ENCODE results near the gene SLC19A2. TPM values are rescaled to one million over a fixed set of nuclear protein-coding genes. Genes with fewer than 3 reads are reported as not detected.
A peak's percentile ranks its signal among the peaks of the same experiment; 100 is the strongest.
"Not testable (repeated sequence)": the region's sequence is repeated elsewhere in the genome, so short reads cannot be mapped to it uniquely, and the experiment has no call there.

The SLC19A2 gene
- polyA plus RNA-seq (2013, experiment 1 of 2; ENCODE audit: insufficient read length): 5.8 TPM
- polyA plus RNA-seq (2013, experiment 2 of 2; ENCODE audit: insufficient read length): 5.4 TPM

- peak; percentile 100 for DNase-seq
Measured at GRCh38 chr1:169485431-169486280, at the start of gene SLC19A2. SLC19A2 (minus strand) TSS chr1:169485944; CDS start chr1:169485766, 178 bp downstream.

GRCh38 chr1:169534653-169535052, 48.9 kb upstream of the SLC19A2 start:
- no peak for DNase-seq

GRCh38 chr1:169533528-169534190, 47.9 kb upstream of the SLC19A2 start:
- DNase-seq: not testable (repeated sequence)

- DNase-seq: no peak
Measured at GRCh38 chr1:169530448-169530847, 44.7 kb upstream of the SLC19A2 start.

GRCh38 chr1:169529068-169529642, 43.4 kb upstream of the SLC19A2 start:
- DNase-seq: no peak

- DNase-seq: no peak
Measured at GRCh38 chr1:169528215-169529067, 42.7 kb upstream of the SLC19A2 start.

- DNase-seq: peak; percentile 17
Measured at GRCh38 chr1:169527451-169528214, 41.9 kb upstream of the SLC19A2 start.

- no peak for DNase-seq
Measured at GRCh38 chr1:169527001-169527400, 41.3 kb upstream of the SLC19A2 start.

- no peak for DNase-seq
Measured at GRCh38 chr1:169526120-169526832, 40.5 kb upstream of the SLC19A2 start.

- no peak for DNase-seq
Measured at GRCh38 chr1:169525391-169525790, 39.6 kb upstream of the SLC19A2 start.

- no peak for DNase-seq
Measured at GRCh38 chr1:169523904-169524303, 38.2 kb upstream of the SLC19A2 start.

- DNase-seq: no peak
Measured at GRCh38 chr1:169521226-169521625, 35.5 kb upstream of the SLC19A2 start.

GRCh38 chr1:169517558-169518186, 31.9 kb upstream of the SLC19A2 start:
- no peak for DNase-seq

- no peak for DNase-seq
Measured at GRCh38 chr1:169515641-169516040, 29.9 kb upstream of the SLC19A2 start.

- no peak for DNase-seq
Measured at GRCh38 chr1:169514566-169515270, 29.0 kb upstream of the SLC19A2 start.

GRCh38 chr1:169513208-169513607, 27.5 kb upstream of the SLC19A2 start:
- DNase-seq: no peak

GRCh38 chr1:169511316-169512005, 25.7 kb upstream of the SLC19A2 start:
- peak; percentile 67 for DNase-seq

- no peak for DNase-seq
Measured at GRCh38 chr1:169510060-169510459, 24.3 kb upstream of the SLC19A2 start.

GRCh38 chr1:169509354-169509753, 23.6 kb upstream of the SLC19A2 start:
- no peak for DNase-seq

Data from fibroblast of skin of abdomen (primary cell).